C4-2B (cell line): ENCODE data around the gene VPS45.

Experiments used
- ZFX ChIP-seq: fragments of 450-650 bp; IDR thresholded peaks from 2 replicates; pipeline ENCODE4 v1.6.1; 2017
- TF ChIP-seq, protein P1 (sequence below): fragments of 450-650 bp; conservative IDR thresholded peaks from 2 replicates; pipeline ENCODE4 v1.5.1; 2017; ENCODE audit warnings: mild to moderate bottlenecking

DNA sequence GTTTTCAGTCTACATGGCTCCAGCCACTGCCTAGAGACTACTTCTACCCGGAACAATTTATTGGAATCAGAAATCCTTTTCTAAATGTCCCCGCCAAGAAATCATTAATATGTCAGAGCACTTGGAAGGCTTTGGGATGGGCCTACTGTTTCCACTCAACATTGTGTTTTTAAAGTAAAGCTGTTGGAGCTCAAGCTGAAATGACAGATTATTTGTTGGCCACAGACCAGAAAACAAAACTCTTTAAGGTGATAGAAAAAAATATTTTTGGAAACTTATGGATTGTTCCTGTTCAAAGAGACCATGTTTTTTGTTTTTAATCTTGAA is 496 bp downstream of the VPS45 start:
- TF ChIP-seq, protein P1, sequence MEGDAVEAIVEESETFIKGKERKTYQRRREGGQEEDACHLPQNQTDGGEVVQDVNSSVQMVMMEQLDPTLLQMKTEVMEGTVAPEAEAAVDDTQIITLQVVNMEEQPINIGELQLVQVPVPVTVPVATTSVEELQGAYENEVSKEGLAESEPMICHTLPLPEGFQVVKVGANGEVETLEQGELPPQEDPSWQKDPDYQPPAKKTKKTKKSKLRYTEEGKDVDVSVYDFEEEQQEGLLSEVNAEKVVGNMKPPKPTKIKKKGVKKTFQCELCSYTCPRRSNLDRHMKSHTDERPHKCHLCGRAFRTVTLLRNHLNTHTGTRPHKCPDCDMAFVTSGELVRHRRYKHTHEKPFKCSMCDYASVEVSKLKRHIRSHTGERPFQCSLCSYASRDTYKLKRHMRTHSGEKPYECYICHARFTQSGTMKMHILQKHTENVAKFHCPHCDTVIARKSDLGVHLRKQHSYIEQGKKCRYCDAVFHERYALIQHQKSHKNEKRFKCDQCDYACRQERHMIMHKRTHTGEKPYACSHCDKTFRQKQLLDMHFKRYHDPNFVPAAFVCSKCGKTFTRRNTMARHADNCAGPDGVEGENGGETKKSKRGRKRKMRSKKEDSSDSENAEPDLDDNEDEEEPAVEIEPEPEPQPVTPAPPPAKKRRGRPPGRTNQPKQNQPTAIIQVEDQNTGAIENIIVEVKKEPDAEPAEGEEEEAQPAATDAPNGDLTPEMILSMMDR, result no peak
- no peak for TF ChIP-seq ZFX
